IgD-negative memory B cell (primary cell): Measurements from ENCODE around the gene FCSK. TPM values are rescaled to one million over a fixed set of nuclear protein-coding genes. Genes with fewer than 3 reads are reported as not detected.

ENCODE experiments used
- H3K27ac Mint-ChIP-seq, 3 donors: one replicate each; pipeline ENCODE4 v1.8.0; 2020 to 2022; ENCODE audit warnings: mild to moderate bottlenecking in 3 of 3, mixed read lengths in 3 of 3, moderate library complexity in 1 of 3
- H3K27me3 Mint-ChIP-seq: one replicate; pipeline ENCODE4 v1.8.0; 2021; ENCODE audit warnings: mixed read lengths
- H3K36me3 Mint-ChIP-seq: one replicate; pipeline ENCODE4 v1.8.0; 2020; ENCODE audit warnings: mild to moderate bottlenecking, mixed read lengths
- H3K4me1 Mint-ChIP-seq, 3 donors: one replicate each; pipeline ENCODE4 v1.8.0; 2020 to 2022; ENCODE audit warnings: mixed read lengths in 3 of 3, mild to moderate bottlenecking in 1 of 3
- H3K4me3 Mint-ChIP-seq, 4 donors: one replicate each; pipeline ENCODE4 v1.8.0; 2020 to 2022; ENCODE audit warnings: mild to moderate bottlenecking in 4 of 4, mixed read lengths in 4 of 4, moderate library complexity in 3 of 4
- H3K9me3 Mint-ChIP-seq, 3 donors: one replicate each; pipeline ENCODE4 v1.8.0; 2020 to 2021; ENCODE audit warnings: mixed read lengths in 3 of 3, mild to moderate bottlenecking in 1 of 3
- polyA plus RNA-seq: library from polyadenylated mRNA; unstranded; fragments of 300-500 nt; fragmentation: Illumina TruSeq; gene quantifications from one replicate; pipeline ENCODE4 v1.2.3, GENCODE V29; 2021

The FCSK gene
- polyA plus RNA-seq, 1 donor from 2014 or later = 4.6 TPM

DNA sequence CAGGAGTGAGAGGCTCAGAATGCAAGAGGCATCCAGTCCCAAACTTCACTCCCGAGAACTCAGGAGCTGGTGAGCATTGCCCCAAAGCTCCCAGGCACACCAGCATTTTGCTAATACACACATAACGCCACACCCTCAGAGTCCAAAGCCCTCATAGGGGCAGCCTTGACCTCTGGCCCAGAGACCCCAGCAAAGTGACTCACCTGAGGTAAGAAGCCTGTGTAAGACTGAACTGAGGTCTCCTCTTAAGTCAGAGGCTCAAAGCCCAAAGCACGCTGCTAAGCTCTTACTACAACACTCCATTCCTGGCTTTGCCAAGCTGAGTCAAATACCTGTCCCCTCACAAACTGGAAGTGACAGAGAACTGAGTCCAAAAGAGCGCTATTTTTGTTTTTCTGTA lies 31.9 kb upstream of the FCSK start:
- Mint-ChIP-seq H3K27ac (no peak overlapping the region), H3K9me3 (no peaks in the 10 kb centered on the region), H3K27me3 (no peaks in the 10 kb centered on the region), H3K4me1 (peaks cover 11 to 18% (median 16%) of the 10 kb centered on the region in 3 donors), H3K4me3 (peak overlapping the region in 1 of 4 donors; percentile 41), H3K36me3 (peaks cover 6% of the 10 kb centered on the region)

DNA sequence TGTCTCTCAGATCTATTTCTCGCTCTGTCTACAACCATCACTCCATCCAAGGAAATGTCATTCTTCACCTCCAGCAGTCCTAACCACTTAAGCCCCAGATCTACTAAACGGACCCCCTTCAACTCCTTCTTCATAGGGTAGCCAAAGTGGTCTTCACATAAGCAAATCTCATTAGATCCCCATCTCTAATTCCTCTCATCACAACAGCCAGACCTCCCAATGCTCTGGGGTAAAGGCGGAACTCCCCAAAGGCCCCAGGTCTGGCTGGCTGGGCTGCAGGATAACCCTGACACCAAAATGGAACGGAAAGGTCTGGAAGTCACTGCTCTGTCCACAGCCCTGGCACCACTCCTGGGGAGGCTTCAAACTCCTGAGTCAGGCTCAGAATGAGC lies 26.6 kb upstream of the FCSK start:
- Mint-ChIP-seq H3K36me3 (peaks cover 4% of the 10 kb centered on the region), H3K27me3 (no peaks in the 10 kb centered on the region), H3K9me3 (no peaks in the 10 kb centered on the region), H3K4me1 (peaks cover 34 to 43% (median 36%) of the 10 kb centered on the region in 3 donors), H3K27ac (peak overlapping the region in 1 of 3 donors; percentile 90), H3K4me3 (peak overlapping the region in 1 of 4 donors; percentile 1)

DNA sequence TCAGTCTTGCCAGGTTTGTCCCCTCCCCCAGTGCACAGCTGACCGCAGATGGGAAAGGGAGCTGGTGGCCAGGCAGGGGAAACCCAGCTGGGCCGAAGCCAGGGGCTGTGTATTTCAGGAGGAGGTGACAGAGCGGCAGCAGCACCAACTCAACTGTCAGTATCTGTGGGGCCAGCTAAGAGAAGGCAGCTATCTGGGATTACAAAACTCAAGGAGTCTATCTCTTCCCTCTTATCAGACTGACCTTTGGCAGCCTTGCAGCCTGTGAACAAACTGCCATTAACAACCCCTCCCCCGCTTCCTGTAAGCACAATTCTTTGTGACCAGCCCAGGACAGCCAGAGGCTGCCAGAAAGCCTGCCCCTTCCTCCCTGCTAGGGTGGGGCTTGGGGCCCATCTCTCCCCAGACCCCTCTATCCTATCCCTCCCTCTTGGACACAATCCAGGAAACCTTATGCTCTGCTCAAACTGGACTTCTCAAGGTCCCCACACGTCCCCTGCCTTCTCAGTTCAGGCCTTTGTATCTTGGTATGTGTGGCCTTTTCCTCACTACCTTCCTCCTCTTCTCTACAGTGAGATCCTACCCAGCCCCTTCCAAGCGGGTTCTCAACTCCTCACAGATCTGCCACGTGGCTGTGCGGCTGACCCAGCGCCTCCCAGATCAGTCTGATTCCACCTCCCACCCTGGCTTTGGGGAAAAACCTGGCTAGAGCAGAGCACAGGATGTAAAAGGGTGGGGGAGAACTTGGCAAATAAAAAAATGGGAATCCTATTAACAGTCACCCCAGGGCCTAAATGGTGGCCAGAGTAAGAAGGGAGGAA lies 26.0 kb upstream of the FCSK start:
- Mint-ChIP-seq H3K27ac (peak overlapping the region; percentile 59 to 90 (median 88)), H3K36me3 (peaks cover 4% of the 10 kb centered on the region), H3K27me3 (no peaks in the 10 kb centered on the region), H3K4me1 (peaks cover 40 to 49% (median 41%) of the 10 kb centered on the region in 3 donors), H3K9me3 (no peaks in the 10 kb centered on the region), H3K4me3 (peak overlapping the region in 3 of 4 donors; percentile 6 to 77 (median 8))

DNA sequence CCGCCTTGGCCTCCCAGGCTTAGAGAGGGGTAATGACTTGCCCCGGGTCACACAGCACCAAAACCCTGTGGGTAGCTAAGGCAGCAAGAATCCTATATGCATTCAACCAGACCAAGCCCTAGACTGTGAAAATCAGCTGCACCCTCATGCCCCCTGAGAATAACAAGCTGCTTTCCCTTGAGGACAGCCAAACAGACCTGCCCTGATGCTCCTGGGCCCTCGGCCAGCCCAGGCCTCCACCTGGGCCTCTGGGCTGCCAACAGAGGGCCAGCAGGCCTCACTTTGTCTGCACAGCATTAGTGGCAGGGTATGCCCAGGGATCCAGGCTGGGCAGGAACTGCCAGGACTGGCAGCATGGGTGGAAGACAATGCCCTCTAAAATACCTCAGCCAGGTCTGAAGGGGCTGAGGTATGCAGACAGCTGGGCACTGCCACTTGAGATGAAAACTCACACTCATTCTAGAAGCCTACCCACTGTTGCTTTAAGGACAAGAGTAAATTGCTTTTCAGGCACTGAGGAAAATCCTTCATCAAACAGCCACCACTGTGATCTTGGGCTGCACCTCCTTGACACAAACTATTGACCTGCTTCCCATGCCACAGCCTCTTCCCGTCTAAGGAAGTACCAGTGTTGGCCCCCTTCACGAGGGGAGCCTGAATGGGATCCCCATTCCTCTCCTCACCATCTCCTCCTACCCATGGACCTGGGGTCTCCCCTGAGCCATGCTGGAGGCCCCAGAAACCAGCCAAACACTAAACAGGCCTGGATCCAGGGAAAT lies 24.3 kb upstream of the FCSK start:
- no peaks in the 10 kb centered on the region for H3K9me3 Mint-ChIP-seq

DNA sequence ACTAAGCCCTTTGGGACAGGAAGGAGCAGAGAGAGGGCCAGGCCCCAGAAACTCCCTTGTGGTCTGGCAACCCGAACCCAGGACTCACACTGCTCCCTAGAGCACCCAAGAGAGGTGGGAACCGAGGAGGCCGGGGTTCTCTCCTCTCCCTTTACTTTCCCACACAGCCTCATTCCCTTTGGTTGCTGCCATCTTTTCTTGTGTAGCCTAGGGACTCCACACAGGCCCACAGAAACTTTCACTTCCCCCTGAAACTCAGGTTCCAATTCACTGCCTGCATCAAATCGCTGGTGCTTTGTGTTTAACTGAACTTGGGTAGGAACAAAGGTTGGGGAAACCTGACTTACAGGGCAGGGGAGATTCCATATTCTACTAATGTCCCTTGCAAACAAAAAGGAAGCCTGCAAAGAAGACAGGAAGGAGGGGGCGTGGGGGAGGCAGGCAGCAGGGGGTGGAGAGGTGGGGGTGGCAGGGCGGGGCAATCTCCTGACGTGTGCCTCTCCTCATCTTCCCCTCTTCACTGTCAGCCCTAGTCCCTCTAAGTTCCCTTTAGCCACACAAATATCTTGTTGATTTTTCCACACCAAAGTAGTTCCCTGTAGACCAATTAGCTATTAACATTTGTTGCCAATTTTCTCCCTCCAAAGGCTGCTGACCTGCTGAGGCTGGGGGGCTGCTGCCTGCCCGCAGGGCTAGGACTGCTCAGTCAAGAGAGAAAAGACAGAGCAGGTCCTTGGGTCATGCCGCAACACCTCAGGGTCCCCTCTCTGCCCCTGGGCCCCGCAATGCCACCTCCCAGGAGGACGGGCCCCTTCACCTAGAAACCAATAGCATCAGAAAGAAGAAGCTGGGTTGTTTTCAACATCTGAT lies 23.5 kb upstream of the FCSK start:
- H3K27ac Mint-ChIP-seq = peak overlapping the region; percentile 90 to 99 (median 93)

More for the DNA sequence above, 24.3 kb upstream of the FCSK start:
- H3K4me1 Mint-ChIP-seq = peaks cover 47 to 63% (median 57%) of the 10 kb centered on the region in 3 donors
- H3K4me3 Mint-ChIP-seq = peak overlapping the region in 3 of 4 donors; percentile 19 to 75 (median 48)
- peaks cover 4% of the 10 kb centered on the region for H3K36me3 Mint-ChIP-seq
- no peaks in the 10 kb centered on the region for H3K27me3 Mint-ChIP-seq
- H3K27ac Mint-ChIP-seq = peak overlapping the region; percentile 90 to 99 (median 93)

DNA sequence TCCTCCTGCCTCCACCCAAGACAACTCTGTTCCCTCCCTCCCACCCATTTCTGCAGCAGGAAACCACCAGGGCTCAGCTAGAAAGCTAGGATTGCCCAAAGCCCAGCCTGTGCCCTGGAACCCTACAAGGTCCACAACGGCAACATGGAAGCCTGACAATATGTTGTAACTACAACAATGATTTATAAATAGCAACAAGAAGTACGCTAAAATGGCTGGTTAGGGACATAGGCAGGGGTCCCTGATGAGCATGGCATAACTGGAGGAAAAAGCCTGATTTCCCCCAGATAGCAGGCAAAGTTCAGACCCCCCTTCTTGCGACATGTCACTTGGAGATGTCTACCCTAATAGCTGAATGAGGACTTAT lies 22.1 kb upstream of the FCSK start:
- Mint-ChIP-seq H3K9me3 (no peaks in the 10 kb centered on the region), H3K27me3 (no peaks in the 10 kb centered on the region), H3K4me3 (peak overlapping the region in 3 of 4 donors; percentile 20 to 82 (median 53)), H3K4me1 (peaks cover 53 to 69% (median 60%) of the 10 kb centered on the region in 3 donors), H3K27ac (peak overlapping the region; percentile 84 to 91 (median 90)), H3K36me3 (no peaks in the 10 kb centered on the region)

More for the DNA sequence above, 23.5 kb upstream of the FCSK start:
- Mint-ChIP-seq H3K27me3 (no peaks in the 10 kb centered on the region), H3K36me3 (no peaks in the 10 kb centered on the region), H3K4me3 (peak overlapping the region; percentile 36 to 75 (median 56)), H3K4me1 (peaks cover 47 to 63% (median 55%) of the 10 kb centered on the region in 3 donors), H3K9me3 (no peaks in the 10 kb centered on the region)

GRCh38 chr16:70432723-70433457 lies 21.5 kb upstream of the FCSK start:
- Mint-ChIP-seq H3K27me3 (peaks cover 2% of the 10 kb centered on the region), H3K4me1 (peaks cover 52 to 71% (median 61%) of the 10 kb centered on the region in 3 donors), H3K9me3 (no peaks in the 10 kb centered on the region), H3K4me3 (peak overlapping the region; percentile 20 to 87 (median 70)), H3K36me3 (no peaks in the 10 kb centered on the region), H3K27ac (peak overlapping the region; percentile 84 to 91 (median 90))

DNA sequence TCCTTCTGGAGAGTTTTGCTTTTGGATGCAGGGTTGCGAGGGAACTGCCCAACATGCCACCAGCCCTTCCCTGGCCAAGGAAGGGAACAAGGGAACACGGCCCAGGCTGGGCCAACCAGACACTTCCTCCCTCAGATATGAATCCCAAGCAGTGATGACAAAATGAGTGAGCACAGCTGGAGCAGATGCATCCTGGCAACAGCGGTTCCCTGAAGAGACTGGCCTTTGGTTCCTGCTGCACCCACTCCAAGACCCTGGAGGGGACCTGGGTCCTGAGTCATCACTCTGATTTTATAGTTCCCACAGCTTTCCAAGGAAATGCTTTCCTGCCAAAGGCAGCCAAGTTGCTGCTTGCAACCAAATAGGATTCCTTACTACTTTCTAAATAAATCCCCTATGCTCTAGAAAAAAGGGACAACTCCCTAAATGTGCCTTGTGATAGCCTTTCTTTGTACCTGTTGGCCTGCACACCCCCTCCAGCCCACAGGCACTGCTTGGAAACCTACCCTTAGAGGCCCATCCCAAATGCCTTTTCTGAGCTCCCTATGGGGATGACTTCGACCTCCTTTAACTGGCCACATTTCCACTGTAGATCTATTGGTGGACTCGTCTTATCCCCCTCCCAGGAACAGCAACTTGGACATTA lies 20.8 kb upstream of the FCSK start:
- H3K27me3 Mint-ChIP-seq = peaks cover 2% of the 10 kb centered on the region
- H3K27ac Mint-ChIP-seq = peak overlapping the region in 2 of 3 donors; percentile 90 to 91
- H3K36me3 Mint-ChIP-seq = no peaks in the 10 kb centered on the region
- H3K4me3 Mint-ChIP-seq = peak overlapping the region in 3 of 4 donors; percentile 20 to 87 (median 82)
- H3K9me3 Mint-ChIP-seq = no peaks in the 10 kb centered on the region
- H3K4me1 Mint-ChIP-seq = peaks cover 48 to 68% (median 60%) of the 10 kb centered on the region in 3 donors

DNA sequence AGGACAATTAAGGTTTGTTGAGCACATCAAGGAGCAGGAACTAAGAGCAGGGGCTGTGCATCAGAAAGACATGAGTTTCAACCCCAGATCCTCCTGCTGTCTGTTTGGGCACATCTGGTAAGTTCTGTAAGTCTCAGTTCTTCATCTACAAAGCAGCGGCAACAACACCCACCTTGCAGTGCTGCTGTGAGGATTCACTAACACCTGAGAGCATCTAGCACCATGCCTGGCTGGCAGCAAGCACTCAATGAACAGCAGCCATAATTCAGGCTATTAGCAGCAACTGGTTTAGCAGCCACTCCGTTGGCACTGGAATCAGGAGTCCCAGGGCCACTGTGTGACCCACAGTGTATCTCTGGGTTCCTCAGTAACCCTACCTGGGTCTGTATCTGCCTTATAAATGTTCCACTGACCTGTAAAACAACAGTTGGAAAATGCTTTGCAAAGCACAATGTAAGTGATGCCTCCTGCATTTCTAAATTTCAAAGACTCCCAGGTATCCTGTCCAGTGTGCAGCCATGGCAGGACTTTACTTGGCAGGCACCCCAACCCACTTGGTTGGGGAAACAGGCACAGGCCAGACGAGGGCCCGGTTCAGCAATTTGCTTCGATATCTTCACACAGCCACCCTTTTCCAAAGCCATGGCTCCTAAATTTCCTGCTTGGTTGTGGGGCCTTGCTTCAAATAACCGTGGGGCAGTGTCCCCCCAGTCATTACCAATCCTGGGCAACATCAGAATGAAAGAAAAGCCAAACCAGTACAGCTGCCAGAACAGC lies 19.7 kb upstream of the FCSK start:
- peak overlapping the region in 2 of 3 donors; percentile 80 to 90 for H3K27ac Mint-ChIP-seq
- peaks cover 43 to 63% (median 55%) of the 10 kb centered on the region in 3 donors for H3K4me1 Mint-ChIP-seq
- H3K27me3 Mint-ChIP-seq = peaks cover 2% of the 10 kb centered on the region
- peak overlapping the region in 3 of 4 donors; percentile 1 to 74 (median 17) for H3K4me3 Mint-ChIP-seq
- H3K9me3 Mint-ChIP-seq = no peaks in the 10 kb centered on the region
- no peaks in the 10 kb centered on the region for H3K36me3 Mint-ChIP-seq

GRCh38 chr16:70437017-70437581 lies 17.3 kb upstream of the FCSK start:
- peaks cover 31 to 48% (median 40%) of the 10 kb centered on the region in 3 donors for H3K4me1 Mint-ChIP-seq
- no peaks in the 10 kb centered on the region for H3K36me3 Mint-ChIP-seq
- peaks cover 2% of the 10 kb centered on the region for H3K27me3 Mint-ChIP-seq

GRCh38 chr16:70437582-70438557 lies 16.5 kb upstream of the FCSK start:
- peak overlapping the region; percentile 80 to 99 (median 94) for H3K4me3 Mint-ChIP-seq
- no peaks in the 10 kb centered on the region for H3K36me3 Mint-ChIP-seq
- H3K27me3 Mint-ChIP-seq = peaks cover 2% of the 10 kb centered on the region
- H3K4me1 Mint-ChIP-seq = peaks cover 25 to 41% (median 33%) of the 10 kb centered on the region in 3 donors
- peak overlapping the region; percentile 39 to 95 (median 76) for H3K27ac Mint-ChIP-seq
- no peaks in the 10 kb centered on the region for H3K9me3 Mint-ChIP-seq

More at GRCh38 chr16:70437017-70437581, 17.3 kb upstream of the FCSK start:
- Mint-ChIP-seq H3K9me3 (no peaks in the 10 kb centered on the region), H3K4me3 (peak overlapping the region; percentile 80 to 99 (median 94)), H3K27ac (peak overlapping the region; percentile 36 to 95 (median 76))
